Measurements from ENCODE around the gene SNAP23. TPM values are rescaled to one million over a fixed set of nuclear protein-coding genes. Genes with fewer than 3 reads are reported as not detected.

Gene SNAP23
- polyA plus RNA-seq, 1 donor (not counting 4 experiments of a cell fraction or from before 2014, with no cell fraction given) = 68.4 TPM

GRCh38 chr15:42456531-42456930 is 38.9 kb upstream of the SNAP23 start:
- Histone ChIP-seq H3K9me3 (ENCODE audit: control insufficient read depth, low read depth, low read length) (no peaks in the 10 kb centered on the region), H3K4me3 (ENCODE audit: control insufficient read depth in 2 of 3, extremely low read depth in 1 of 3, insufficient read depth in 2 of 3, low read depth in 1 of 3, low read length in 3 of 3) (no peak overlapping the region), H3K4me2 (ENCODE audit: control insufficient read depth, extremely low read depth, insufficient read depth, low read depth, low read length) (no peak overlapping the region), H3K4me1 (ENCODE audit: control insufficient read depth, extremely low read depth, insufficient read depth, low read length) (peaks cover 10% of the 10 kb centered on the region), H2AFZ (ENCODE audit: control insufficient read depth, low read length) (no peak overlapping the region), H3K9me1 (ENCODE audit: control insufficient read depth, extremely low read depth, insufficient read depth, low read length) (no peaks in the 10 kb centered on the region), H3K79me2 (ENCODE audit: control insufficient read depth, insufficient read depth, low read length) (peaks cover 8% of the 10 kb centered on the region), H4K20me1 (ENCODE audit: control insufficient read depth, extremely low read depth, insufficient read depth, low read length) (no peaks in the 10 kb centered on the region), H3K27me3 (ENCODE audit: control insufficient read depth, extremely low read depth, insufficient read depth, low read length) (no peaks in the 10 kb centered on the region), H3K27ac (ENCODE audit: control insufficient read depth, insufficient read depth, low read length) (no peak overlapping the region), H3K9ac (ENCODE audit: control insufficient read depth, extremely low read depth, insufficient read depth, low read length) (no peak overlapping the region), H3K36me3 (ENCODE audit: control insufficient read depth in 2 of 2, extremely low read depth in 1 of 2, insufficient read depth in 2 of 2, low read length in 2 of 2) (peaks cover 3% of the 10 kb centered on the region in 2 experiments)
- FAIRE-seq = no peak
- no peak for DNase-seq (ENCODE audit: low read depth, low spot score)
- dilution Hi-C loops (cut with MboI; ENCODE audit: extremely low pct_ligation_motif_present, low sequenced_read_pairs) = no loop called here
- TF ChIP-seq EZH2 (IDR thresholded peaks at IDR 0.05; ENCODE audit: low read length) = no peak
- TF ChIP-seq, protein P1, sequence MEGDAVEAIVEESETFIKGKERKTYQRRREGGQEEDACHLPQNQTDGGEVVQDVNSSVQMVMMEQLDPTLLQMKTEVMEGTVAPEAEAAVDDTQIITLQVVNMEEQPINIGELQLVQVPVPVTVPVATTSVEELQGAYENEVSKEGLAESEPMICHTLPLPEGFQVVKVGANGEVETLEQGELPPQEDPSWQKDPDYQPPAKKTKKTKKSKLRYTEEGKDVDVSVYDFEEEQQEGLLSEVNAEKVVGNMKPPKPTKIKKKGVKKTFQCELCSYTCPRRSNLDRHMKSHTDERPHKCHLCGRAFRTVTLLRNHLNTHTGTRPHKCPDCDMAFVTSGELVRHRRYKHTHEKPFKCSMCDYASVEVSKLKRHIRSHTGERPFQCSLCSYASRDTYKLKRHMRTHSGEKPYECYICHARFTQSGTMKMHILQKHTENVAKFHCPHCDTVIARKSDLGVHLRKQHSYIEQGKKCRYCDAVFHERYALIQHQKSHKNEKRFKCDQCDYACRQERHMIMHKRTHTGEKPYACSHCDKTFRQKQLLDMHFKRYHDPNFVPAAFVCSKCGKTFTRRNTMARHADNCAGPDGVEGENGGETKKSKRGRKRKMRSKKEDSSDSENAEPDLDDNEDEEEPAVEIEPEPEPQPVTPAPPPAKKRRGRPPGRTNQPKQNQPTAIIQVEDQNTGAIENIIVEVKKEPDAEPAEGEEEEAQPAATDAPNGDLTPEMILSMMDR (optimal IDR thresholded peaks at IDR 0.05 in 1 of 3, IDR thresholded peaks at IDR 0.05 in 1 of 3, conservative IDR thresholded peaks at IDR 0.05 in 1 of 3; ENCODE audit: extremely low read depth in 1 of 3, insufficient read depth in 2 of 3, low read length in 3 of 3) = no peak

- Histone ChIP-seq H3K36me3 (ENCODE audit: control insufficient read depth in 2 of 2, extremely low read depth in 1 of 2, insufficient read depth in 2 of 2, low read length in 2 of 2) (peaks cover 0 to 3% of the 10 kb centered on the region in 2 experiments), H3K4me3 (ENCODE audit: control insufficient read depth in 2 of 3, extremely low read depth in 1 of 3, insufficient read depth in 2 of 3, low read depth in 1 of 3, low read length in 3 of 3) (no peak overlapping the region), H3K27ac (ENCODE audit: control insufficient read depth, insufficient read depth, low read length) (peak overlapping the region; percentile 31), H2AFZ (ENCODE audit: control insufficient read depth, low read length) (no peak overlapping the region), H3K9ac (ENCODE audit: control insufficient read depth, extremely low read depth, insufficient read depth, low read length) (no peak overlapping the region), H3K79me2 (ENCODE audit: control insufficient read depth, insufficient read depth, low read length) (peaks cover 10% of the 10 kb centered on the region), H4K20me1 (ENCODE audit: control insufficient read depth, extremely low read depth, insufficient read depth, low read length) (no peaks in the 10 kb centered on the region), H3K9me3 (ENCODE audit: control insufficient read depth, low read depth, low read length) (no peaks in the 10 kb centered on the region), H3K4me2 (ENCODE audit: control insufficient read depth, extremely low read depth, insufficient read depth, low read depth, low read length) (no peak overlapping the region), H3K9me1 (ENCODE audit: control insufficient read depth, extremely low read depth, insufficient read depth, low read length) (no peaks in the 10 kb centered on the region), H3K27me3 (ENCODE audit: control insufficient read depth, extremely low read depth, insufficient read depth, low read length) (no peaks in the 10 kb centered on the region), H3K4me1 (ENCODE audit: control insufficient read depth, extremely low read depth, insufficient read depth, low read length) (peaks cover 10% of the 10 kb centered on the region)
- TF ChIP-seq, protein P1 (optimal IDR thresholded peaks at IDR 0.05 in 1 of 3, IDR thresholded peaks at IDR 0.05 in 1 of 3, conservative IDR thresholded peaks at IDR 0.05 in 1 of 3; ENCODE audit: extremely low read depth in 1 of 3, insufficient read depth in 2 of 3, low read length in 3 of 3) = no peak
- no peak for TF ChIP-seq EZH2 (IDR thresholded peaks at IDR 0.05; ENCODE audit: low read length)
- dilution Hi-C loops (cut with MboI; ENCODE audit: extremely low pct_ligation_motif_present, low sequenced_read_pairs) = no loop called here
- no peak for DNase-seq (ENCODE audit: low read depth, low spot score)
- no peak for FAIRE-seq
Measured at GRCh38 chr15:42456971-42457370, 38.5 kb upstream of the SNAP23 start.
